K562 (cell line): Measurements from ENCODE around the gene ATRAID. TPM values are rescaled to one million over a fixed set of nuclear protein-coding genes. Genes with fewer than 3 reads are reported as not detected.

Experiments
- BHLHE40 ChIP-seq: IDR thresholded peaks from 2 replicates; pipeline ENCODE4 v1.6.1; 2011; ENCODE audit warnings: low read length, improper control_type of control experiment
- CEBPB ChIP-seq: fragments of 450-650 bp; IDR thresholded peaks from 2 replicates; pipeline ENCODE4 v1.6.1; 2016; ENCODE audit warnings: missing genetic modification characterization, missing compliant biosample characterization
- ERF ChIP-seq: fragments of 450-650 bp; formaldehyde crosslinking; IDR thresholded peaks from 2 replicates; pipeline ENCODE4 v1.4.0; 2020; ENCODE audit warnings: mild to moderate bottlenecking, mixed read lengths
- HBP1 ChIP-seq: fragments of 450-650 bp; formaldehyde crosslinking; IDR thresholded peaks from 2 replicates; pipeline ENCODE4 v1.4.0; 2022; ENCODE audit warnings: missing genetic modification characterization
- ILK ChIP-seq: fragments of 450-650 bp; IDR thresholded peaks from 2 replicates; pipeline ENCODE4 v1.6.1; 2016; ENCODE audit warnings: missing genetic modification characterization, low read depth, mild to moderate bottlenecking, missing compliant biosample characterization, moderate library complexity, borderline replicate concordance
- MCM2 ChIP-seq: fragments of 450-650 bp; IDR thresholded peaks from 2 replicates; pipeline ENCODE4 v1.6.1; 2017; ENCODE audit warnings: low read depth, mild to moderate bottlenecking
- PKNOX1 ChIP-seq: fragments of 450-650 bp; IDR thresholded peaks from 2 replicates; pipeline ENCODE4 v1.6.1; 2016
- POLR2A ChIP-seq: fragments of 450-650 bp; conservative IDR thresholded peaks from 2 replicates; pipeline ENCODE4 v1.6.1; 2016
- POLR2H ChIP-seq: IDR thresholded peaks from 2 replicates; pipeline ENCODE4 v1.6.1; 2016; ENCODE audit warnings: missing genetic modification characterization, low read depth, mild to moderate bottlenecking, control low read depth, missing compliant biosample characterization, moderate library complexity
- RCOR1 ChIP-seq, 2 experiments: IDR thresholded peaks; 2 replicates each; pipeline ENCODE4 v1.6.1; 2012; ENCODE audit warnings: low read depth in 2 of 2, low read length in 2 of 2, borderline replicate concordance in 1 of 2, improper control_type of control experiment in 1 of 2
- SIN3B ChIP-seq: fragments of 450-650 bp; IDR thresholded peaks from 2 replicates; pipeline ENCODE4 v1.6.1; 2017; ENCODE audit warnings: low read depth, mild to moderate bottlenecking, moderate library complexity
- SMC3 ChIP-seq: conservative IDR thresholded peaks from 2 replicates; pipeline ENCODE4 v1.6.1; 2011; ENCODE audit warnings: low read depth, low read length, improper control_type of control experiment; ENCODE audit not compliant: insufficient read depth
- SOX6 ChIP-seq: fragments of 450-650 bp; IDR thresholded peaks from 2 replicates; pipeline ENCODE4 v1.6.1; 2014; ENCODE audit warnings: mild to moderate bottlenecking
- SPI1 ChIP-seq: IDR thresholded peaks from 2 replicates; pipeline ENCODE4 v1.6.1; 2011; ENCODE audit warnings: low read depth, low read length, control low read depth, borderline replicate concordance
- ZBTB11 ChIP-seq, 3 experiments: fragments of 200-800 bp in 1 of 3; fragments of 250-450 bp in 1 of 3; fragments of 450-650 bp in 1 of 3; sonication (Bioruptor Pico) in 1 of 3; sonication (Bioruptor generic) in 1 of 3; formaldehyde crosslinking in 1 of 3; IDR thresholded peaks; 2 replicates each; pipeline versions ENCODE4 v1.6.1 to v1.8.0; 2016 to 2022; ENCODE audit warnings: mild to moderate bottlenecking in 2 of 3, missing genetic modification characterization in 2 of 3, missing compliant biosample characterization in 1 of 3, moderate library complexity in 1 of 3
- ZC3H8 ChIP-seq: fragments of 450-650 bp; IDR thresholded peaks from 2 replicates; pipeline ENCODE4 v1.6.1; 2017
- ZEB2 ChIP-seq: fragments of 450-650 bp; IDR thresholded peaks from 2 replicates; pipeline ENCODE4 v1.6.1; 2016
- ZFP30 ChIP-seq: fragments of 250-450 bp; sonication (Bioruptor Pico); IDR thresholded peaks from 2 replicates; pipeline ENCODE4 v1.8.0; 2022; ENCODE audit warnings: moderate library complexity, mild to moderate bottlenecking, inconsistent platforms, borderline replicate concordance
- ZNF274 ChIP-seq: IDR thresholded peaks from 2 replicates; pipeline ENCODE4 v1.6.1; 2011; ENCODE audit warnings: low read depth, mild to moderate bottlenecking, low read length, moderate library complexity, borderline replicate concordance
- ZNF3 ChIP-seq: fragments of 250-450 bp; sonication (Bioruptor Pico); IDR thresholded peaks from 2 replicates; pipeline ENCODE4 v1.5.0; 2021; ENCODE audit warnings: mild to moderate bottlenecking, moderate library complexity
- polyA plus RNA-seq, 8 experiments: library from polyadenylated mRNA; depleted of rRNA in 4 of 8; stranded (reverse) in 5 of 8; unstranded in 3 of 8; fragments of >200 nt; fragmentation: Nextera tagmentation in 2 of 8; fragmentation: Illumina TruSeq in 1 of 8; extraction: Ambion mirVana in 2 of 8; extraction: Trizol in 1 of 8; gene quantifications; 2 replicates each; pipeline versions ENCODE4 v1.2.1 to v1.2.3, GENCODE V29; 2011 to 2014; ENCODE audit warnings: inconsistent platforms in 1 of 8, missing spikeins in 1 of 8
- total RNA-seq, 7 experiments: library from RNA; depleted of rRNA in 6 of 7; stranded (reverse); fragments of >200 nt in 6 of 7; fragmentation: Illumina TruSeq in 2 of 7; extraction: Trizol in 2 of 7; gene quantifications; 2 replicates each; pipeline versions ENCODE4 v1.2.1 to v1.2.3, GENCODE V29; 2011 to 2021; ENCODE audit warnings: low replicate concordance in 1 of 7
- TF ChIP-seq, protein P1 (sequence below), 2 experiments: fragments of 200-800 bp in 1 of 2; sonication (Bioruptor generic) in 1 of 2; sonication (generic) in 1 of 2; formaldehyde crosslinking in 1 of 2; IDR thresholded peaks in 1 of 2; conservative IDR thresholded peaks in 1 of 2; 2 replicates each; pipeline versions ENCODE4 v1.5.0 to v1.6.1; 2016 to 2020; ENCODE audit warnings: missing compliant biosample characterization in 1 of 2, missing genetic modification characterization in 1 of 2, missing genetic modification reagents in 1 of 2

The ATRAID gene
- total and polyA plus RNA-seq, 9 of the 15 experiments (the other 6 are each of a cell fraction or from before 2014, with no cell fraction given): 70.2 to 187 (median 108) TPM

DNA sequence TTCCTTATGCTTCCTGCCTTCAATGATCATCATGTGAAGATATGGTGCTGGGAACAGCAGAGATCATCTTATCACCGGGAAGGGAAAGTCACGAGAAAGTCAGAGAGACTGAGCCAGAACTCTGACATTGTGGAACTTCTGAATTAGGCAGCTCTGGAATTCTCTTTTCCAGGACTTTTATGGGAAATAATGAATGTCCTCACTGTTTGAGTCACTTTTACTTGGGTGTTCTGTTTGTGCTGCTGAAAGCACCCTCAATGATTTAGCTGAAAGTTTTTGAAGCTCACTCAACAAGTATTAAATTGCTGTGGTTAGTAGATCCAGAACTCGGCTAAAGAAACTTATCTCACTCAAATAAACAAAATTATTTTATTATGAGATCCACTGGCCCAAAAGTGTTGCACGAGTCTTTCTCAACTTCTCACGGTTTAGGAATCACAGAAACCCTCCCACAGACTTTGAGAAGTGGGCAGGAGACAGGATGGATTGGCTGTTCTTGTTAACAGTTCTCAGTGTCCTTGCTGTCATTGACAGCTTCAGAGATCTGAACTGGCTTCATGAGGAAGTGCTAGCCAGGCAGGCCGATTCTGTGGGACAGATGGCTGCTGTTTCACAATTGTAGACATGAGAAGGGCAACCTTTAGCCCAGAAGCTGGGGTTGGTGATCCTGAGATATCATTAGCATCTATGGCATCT lies 26.4 kb upstream of the ATRAID start (continued):
- TF ChIP-seq SIN3B (no peak), HBP1 (no peak), PKNOX1 (no peak; the same call in 1 of the 2 replicates), SOX6 (no peak), ZNF3 (CRISPR knock-in tag) (no peak), CEBPB (peak; percentile 75), RCOR1 (IDR thresholded peaks at IDR 0.05; ENCODE audit: borderline replicate concordance in 1 of 2, low read depth in 2 of 2, low read length in 2 of 2) (no peak), ZFP30 (CRISPR knock-in tag) (no peak), ILK (tag) (no peak), POLR2A (no peak), ERF (CRISPR knock-in tag) (no peak), ZBTB11 (CRISPR knock-in tag; IDR thresholded peaks at IDR 0.05) (no peak), ZNF274 (no peak), ZEB2 (no peak), SMC3 (no peak), SPI1 (peak; percentile 85), POLR2H (no peak), MCM2 (no peak), ZC3H8 (no peak), BHLHE40 (0 out of 2 replicates have a peak, but pooled peaks have one; percentile 9)
- TF ChIP-seq, protein P1, sequence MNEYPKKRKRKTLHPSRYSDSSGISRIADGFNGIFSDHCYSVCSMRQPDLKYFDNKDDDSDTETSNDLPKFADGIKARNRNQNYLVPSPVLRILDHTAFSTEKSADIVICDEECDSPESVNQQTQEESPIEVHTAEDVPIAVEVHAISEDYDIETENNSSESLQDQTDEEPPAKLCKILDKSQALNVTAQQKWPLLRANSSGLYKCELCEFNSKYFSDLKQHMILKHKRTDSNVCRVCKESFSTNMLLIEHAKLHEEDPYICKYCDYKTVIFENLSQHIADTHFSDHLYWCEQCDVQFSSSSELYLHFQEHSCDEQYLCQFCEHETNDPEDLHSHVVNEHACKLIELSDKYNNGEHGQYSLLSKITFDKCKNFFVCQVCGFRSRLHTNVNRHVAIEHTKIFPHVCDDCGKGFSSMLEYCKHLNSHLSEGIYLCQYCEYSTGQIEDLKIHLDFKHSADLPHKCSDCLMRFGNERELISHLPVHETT (CRISPR knock-in tag; conservative IDR thresholded peaks at IDR 0.05 in 1 of 2, IDR thresholded peaks at IDR 0.05 in 1 of 2): no peak
